Measurements from ENCODE around the gene PRPSAP2. TPM values are rescaled to one million over a fixed set of nuclear protein-coding genes. Genes with fewer than 3 reads are reported as not detected.

PRPSAP2 gene
- total and polyA plus RNA-seq, 2 of the 8 experiments (the other 6 are each of a cell fraction or from before 2014, with no cell fraction given) = 28.7 to 50.5 TPM

DNA sequence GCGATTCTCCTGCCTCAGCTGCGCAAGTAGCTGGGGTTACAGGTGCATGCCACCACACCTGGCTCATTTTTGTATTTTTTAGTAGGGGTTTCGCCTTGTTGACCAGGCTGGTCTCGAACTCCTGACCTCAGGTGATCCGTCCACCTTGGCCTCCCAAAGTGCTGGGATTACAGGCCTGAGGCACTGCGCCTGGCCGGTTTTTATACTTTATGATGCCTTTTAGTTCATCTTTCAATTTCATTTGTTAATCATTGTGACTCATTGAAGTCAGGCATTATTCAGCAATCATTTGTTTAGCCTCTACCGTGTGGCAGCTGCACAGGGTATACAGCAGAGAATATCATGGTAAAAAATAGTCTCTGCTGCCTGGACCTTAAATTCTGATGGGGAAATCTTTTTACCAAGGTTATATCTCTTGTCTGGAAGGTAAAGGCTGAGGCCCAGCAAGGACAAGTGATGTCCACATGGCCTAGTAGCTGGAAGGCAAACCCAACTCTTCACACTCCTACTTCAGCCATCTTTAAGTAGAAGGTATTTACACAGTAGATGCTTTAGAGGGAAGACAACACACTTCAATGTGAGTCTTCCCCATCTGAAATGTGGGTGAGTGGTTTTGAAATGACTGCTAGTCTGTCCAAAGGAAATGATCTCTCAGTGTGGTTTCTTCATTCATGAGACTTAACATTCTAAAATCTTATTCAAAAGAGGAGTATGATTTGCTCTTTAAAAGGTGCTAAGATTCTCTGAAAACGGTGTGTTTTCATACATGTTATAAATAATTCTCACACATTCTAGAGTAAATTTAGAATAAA, 2.4 kb downstream of the PRPSAP2 start (continued):
- TF ChIP-seq FOSL1 (IDR thresholded peaks at IDR 0.05; ENCODE audit: insufficient read depth, low read depth, low read length) (no peak), CTBP2 (IDR thresholded peaks at IDR 0.05; ENCODE audit: borderline replicate concordance, insufficient read depth, insufficient read length, low read length) (no peak)

Measured in H1 (cell line).